ENCODE results near the gene CHID1.

The CHID1 gene

GRCh38 chr11:875769-876301, 34.8 kb downstream of the CHID1 start:
- no peaks in the 10 kb centered on the region for H3K4me1 ChIP-seq (ENCODE audit: insufficient read depth, poor library complexity, severe bottlenecking)
- H3K4me3 ChIP-seq (ENCODE audit: severe bottlenecking) = no peak overlapping the region
- H3K27ac ChIP-seq (ENCODE audit: poor library complexity, severe bottlenecking) = no peak overlapping the region
- H3K9me3 ChIP-seq (ENCODE audit: severe bottlenecking) = no peaks in the 10 kb centered on the region
- no peaks in the 10 kb centered on the region for H3K27me3 ChIP-seq (ENCODE audit: insufficient read depth, poor library complexity, severe bottlenecking)
- TF ChIP-seq CTCF (IDR thresholded peaks at IDR 0.05; ENCODE audit: poor library complexity, severe bottlenecking) = no peak
- ATAC-seq (ENCODE audit: low read depth) = no peak
- peaks cover 8% of the 10 kb centered on the region for H3K36me3 ChIP-seq (ENCODE audit: low read depth)
- no peak for DNase-seq (ENCODE audit: low spot score)

- no peaks in the 10 kb centered on the region for H3K4me1 ChIP-seq (ENCODE audit: insufficient read depth, poor library complexity, severe bottlenecking)
- no peaks in the 10 kb centered on the region for H3K9me3 ChIP-seq (ENCODE audit: severe bottlenecking)
- peaks cover 5% of the 10 kb centered on the region for H3K36me3 ChIP-seq (ENCODE audit: low read depth)
- ATAC-seq (ENCODE audit: low read depth) = no peak
- DNase-seq (ENCODE audit: low spot score) = no peak
- no peak for TF ChIP-seq CTCF (IDR thresholded peaks at IDR 0.05; ENCODE audit: poor library complexity, severe bottlenecking)
- no peaks in the 10 kb centered on the region for H3K27me3 ChIP-seq (ENCODE audit: insufficient read depth, poor library complexity, severe bottlenecking)
- no peak overlapping the region for H3K4me3 ChIP-seq (ENCODE audit: severe bottlenecking)
- no peak overlapping the region for H3K27ac ChIP-seq (ENCODE audit: poor library complexity, severe bottlenecking)
Observed at GRCh38 chr11:875203-875602, 35.4 kb downstream of the CHID1 start.

- ATAC-seq (ENCODE audit: low read depth) = no peak
- H3K4me1 ChIP-seq (ENCODE audit: insufficient read depth, poor library complexity, severe bottlenecking) = no peaks in the 10 kb centered on the region
- no peak overlapping the region for H3K4me3 ChIP-seq (ENCODE audit: severe bottlenecking)
- no peak for TF ChIP-seq CTCF (IDR thresholded peaks at IDR 0.05; ENCODE audit: poor library complexity, severe bottlenecking)
- H3K27me3 ChIP-seq (ENCODE audit: insufficient read depth, poor library complexity, severe bottlenecking) = no peaks in the 10 kb centered on the region
- H3K27ac ChIP-seq (ENCODE audit: poor library complexity, severe bottlenecking) = no peak overlapping the region
- peaks cover 5% of the 10 kb centered on the region for H3K36me3 ChIP-seq (ENCODE audit: low read depth)
- H3K9me3 ChIP-seq (ENCODE audit: severe bottlenecking) = no peaks in the 10 kb centered on the region
- DNase-seq (ENCODE audit: low spot score) = no peak
Observed at GRCh38 chr11:873706-874105, 36.9 kb downstream of the CHID1 start.

- Histone ChIP-seq H3K27me3 (ENCODE audit: insufficient read depth, poor library complexity, severe bottlenecking) (no peaks in the 10 kb centered on the region), H3K36me3 (ENCODE audit: low read depth) (no peaks in the 10 kb centered on the region), H3K27ac (ENCODE audit: poor library complexity, severe bottlenecking) (no peak overlapping the region), H3K4me1 (ENCODE audit: insufficient read depth, poor library complexity, severe bottlenecking) (no peaks in the 10 kb centered on the region), H3K4me3 (ENCODE audit: severe bottlenecking) (no peak overlapping the region), H3K9me3 (ENCODE audit: severe bottlenecking) (no peaks in the 10 kb centered on the region)
- no peak for TF ChIP-seq CTCF (IDR thresholded peaks at IDR 0.05; ENCODE audit: poor library complexity, severe bottlenecking)
- DNase-seq (ENCODE audit: low spot score) = no peak
- ATAC-seq (ENCODE audit: low read depth) = no peak
Observed at GRCh38 chr11:872799-873198, 37.8 kb downstream of the CHID1 start.

GRCh38 chr11:871472-871871, 39.1 kb downstream of the CHID1 start:
- Histone ChIP-seq H3K27ac (ENCODE audit: poor library complexity, severe bottlenecking) (no peak overlapping the region), H3K36me3 (ENCODE audit: low read depth) (0 out of 2 replicates have a peak, but pooled peaks cover 4% of the 10 kb centered on the region), H3K4me1 (ENCODE audit: insufficient read depth, poor library complexity, severe bottlenecking) (no peaks in the 10 kb centered on the region), H3K9me3 (ENCODE audit: severe bottlenecking) (no peaks in the 10 kb centered on the region), H3K4me3 (ENCODE audit: severe bottlenecking) (no peak overlapping the region), H3K27me3 (ENCODE audit: insufficient read depth, poor library complexity, severe bottlenecking) (no peaks in the 10 kb centered on the region)
- ATAC-seq (ENCODE audit: low read depth) (no peak), DNase-seq (ENCODE audit: low spot score) (no peak)
- no peak for TF ChIP-seq CTCF (IDR thresholded peaks at IDR 0.05; ENCODE audit: poor library complexity, severe bottlenecking)
